ENCODE measurements around the gene ZPBP2.

Gene ZPBP2

GRCh38 chr17:39915559-39915958 lies 47.6 kb downstream of the ZPBP2 start:
- no peak for DNase-seq

- peak; percentile 13 for DNase-seq
These were observed 48.9 kb downstream of the ZPBP2 start for GRCh38 chr17:39916918-39917317.

GRCh38 chr17:39919087-39919683 lies 51.2 kb downstream of the ZPBP2 start:
- peak; percentile 73 for DNase-seq

- no peak for DNase-seq
These were observed 52.5 kb downstream of the ZPBP2 start for GRCh38 chr17:39920218-39921210.

GRCh38 chr17:39921323-39921722 lies 53.3 kb downstream of the ZPBP2 start:
- peak; percentile 51 for DNase-seq

GRCh38 chr17:39922006-39922405 lies 54.0 kb downstream of the ZPBP2 start:
- DNase-seq: no peak

- DNase-seq: no peak
These were observed 55.2 kb downstream of the ZPBP2 start for GRCh38 chr17:39923230-39923629.

GRCh38 chr17:39923836-39924690 lies 56.1 kb downstream of the ZPBP2 start:
- no peak for DNase-seq

- DNase-seq: no peak
These were observed 56.7 kb downstream of the ZPBP2 start for GRCh38 chr17:39924691-39925055.

- peak; percentile 18 for DNase-seq
These were observed 57.5 kb downstream of the ZPBP2 start for GRCh38 chr17:39925282-39926134.

- no peak for DNase-seq
These were observed 58.2 kb downstream of the ZPBP2 start for GRCh38 chr17:39926135-39926587.

- DNase-seq: peak; percentile 75
These were observed 58.6 kb downstream of the ZPBP2 start for GRCh38 chr17:39926588-39927100.

All from hematopoietic multipotent progenitor cell treated with erythropoietin and hydrocortisone succinate and interleukin-3 and kit ligand, for 6 days (in vitro differentiated cells).